Uterus (tissue), 4 donors: ENCODE data around the gene GABRR1. TPM values are rescaled to one million over a fixed set of nuclear protein-coding genes. Genes with fewer than 3 reads are reported as not detected.

Source experiments
- DNase-seq, 2 donors: peaks; one replicate each; pipeline ENCODE4 v3.0.0-alpha.2; 2019 to 2020
- H3K27ac ChIP-seq, 2 donors: fragments of 200-600 bp; sonication (generic); 1 replicate in 1 of 2; 2 replicates in 1 of 2; pipeline ENCODE4 v1.5.1; 2016 to 2018
- H3K27me3 ChIP-seq, 2 donors: fragments of 200-600 bp; sonication (generic); one replicate each; pipeline ENCODE4 v1.5.1; 2018 to 2019; ENCODE audit warnings: control low read depth in 1 of 2
- H3K36me3 ChIP-seq, 2 donors: fragments of 200-600 bp; sonication (generic); one replicate each; pipeline ENCODE4 v1.5.1; 2019; ENCODE audit warnings: control low read depth in 1 of 2
- H3K4me1 ChIP-seq, 2 donors: fragments of 200-600 bp; sonication (generic); one replicate each; pipeline ENCODE4 v1.5.1; 2018 to 2019; ENCODE audit warnings: control low read depth in 1 of 2
- H3K4me3 ChIP-seq, 2 donors: fragments of 200-600 bp; sonication (generic); 1 replicate in 1 of 2; 2 replicates in 1 of 2; pipeline ENCODE4 v1.5.1; 2018 to 2019; ENCODE audit warnings: mild to moderate bottlenecking in 1 of 2
- H3K9me3 ChIP-seq, 2 donors: fragments of 200-600 bp; sonication (generic); one replicate each; pipeline ENCODE4 v1.5.1; 2019; ENCODE audit warnings: control low read depth in 1 of 2
- CTCF ChIP-seq, 4 experiments: fragments of 200-600 bp in 2 of 4; fragments of 450-650 bp in 2 of 4; sonication (generic) in 2 of 4; IDR thresholded peaks; one replicate each; pipeline ENCODE4 v1.5.1; 2016 to 2019; ENCODE audit warnings: antibody characterized with exemption in 4 of 4, mild to moderate bottlenecking in 2 of 4, moderate library complexity in 1 of 4
- POLR2A ChIP-seq, 2 donors: fragments of 450-650 bp; IDR thresholded peaks; one replicate each; pipeline ENCODE4 v1.6.1; 2016; ENCODE audit warnings: antibody characterized with exemption in 2 of 2, mild to moderate bottlenecking in 1 of 2, moderate library complexity in 1 of 2
- intact Hi-C: fragments of 100-400 bp; cut with DNase I; formaldehyde crosslinking; loops from one replicate; pipeline ENCODE4 v1.15.1; 2023; ENCODE audit warnings: low total_unique reads
- total RNA-seq, 4 donors: library from RNA; depleted of rRNA in 3 of 4; stranded (reverse); fragments of >200 nt in 3 of 4; gene quantifications; one replicate each; pipeline versions ENCODE4 v1.1.0 to v1.2.4, GENCODE V29; 2014 to 2023
- donor health status: DM: yes; HTN: yes; CAD: no.

Gene GABRR1
- total RNA-seq, 4 donors from 2014 or later, result 0.69 TPM; not detected in 3

- H3K27ac ChIP-seq, result no peak overlapping the region
- no peaks in the 10 kb centered on the region for H3K36me3 ChIP-seq
- no peak for TF ChIP-seq POLR2A (IDR thresholded peaks at IDR 0.05)
- TF ChIP-seq CTCF (IDR thresholded peaks at IDR 0.05), result no peak
- intact Hi-C loops, result no loop called here
- no peak overlapping the region for H3K4me3 ChIP-seq
- no peaks in the 10 kb centered on the region for H3K9me3 ChIP-seq
- H3K4me1 ChIP-seq, result no peaks in the 10 kb centered on the region
- no peaks in the 10 kb centered on the region for H3K27me3 ChIP-seq
- DNase-seq, result no peak
Measured at GRCh38 chr6:89183294-89183693, 33.9 kb downstream of the GABRR1 start.

GRCh38 chr6:89180971-89181370 is 36.2 kb downstream of the GABRR1 start:
- Histone ChIP-seq H3K36me3 (no peaks in the 10 kb centered on the region), H3K4me1 (no peaks in the 10 kb centered on the region), H3K4me3 (no peak overlapping the region), H3K27ac (no peak overlapping the region), H3K9me3 (no peaks in the 10 kb centered on the region), H3K27me3 (no peaks in the 10 kb centered on the region)
- TF ChIP-seq POLR2A (IDR thresholded peaks at IDR 0.05) (no peak), CTCF (IDR thresholded peaks at IDR 0.05) (no peak)
- intact Hi-C loops, result no loop called here
- no peak for DNase-seq

GRCh38 chr6:89180112-89180511 is 37.0 kb downstream of the GABRR1 start:
- Histone ChIP-seq H3K36me3 (no peaks in the 10 kb centered on the region), H3K27me3 (no peaks in the 10 kb centered on the region), H3K4me3 (no peak overlapping the region), H3K27ac (no peak overlapping the region), H3K4me1 (no peaks in the 10 kb centered on the region), H3K9me3 (no peaks in the 10 kb centered on the region)
- TF ChIP-seq CTCF (IDR thresholded peaks at IDR 0.05) (no peak), POLR2A (IDR thresholded peaks at IDR 0.05) (no peak)
- DNase-seq, result no peak
- intact Hi-C loops, result no loop called here

- DNase-seq, result no peak
- no peaks in the 10 kb centered on the region for H3K9me3 ChIP-seq
- no peaks in the 10 kb centered on the region for H3K36me3 ChIP-seq
- intact Hi-C loops, result no loop called here
- H3K27me3 ChIP-seq, result no peaks in the 10 kb centered on the region
- H3K27ac ChIP-seq, result no peak overlapping the region
- no peaks in the 10 kb centered on the region for H3K4me1 ChIP-seq
- no peak for TF ChIP-seq CTCF (IDR thresholded peaks at IDR 0.05)
- no peak for TF ChIP-seq POLR2A (IDR thresholded peaks at IDR 0.05)
- no peak overlapping the region for H3K4me3 ChIP-seq
Measured at GRCh38 chr6:89173634-89174033, 43.5 kb downstream of the GABRR1 start.

- Histone ChIP-seq H3K36me3 (no peaks in the 10 kb centered on the region), H3K27ac (no peak overlapping the region), H3K27me3 (no peaks in the 10 kb centered on the region), H3K4me1 (no peaks in the 10 kb centered on the region), H3K9me3 (no peaks in the 10 kb centered on the region), H3K4me3 (no peak overlapping the region)
- no peak for DNase-seq
- TF ChIP-seq POLR2A (IDR thresholded peaks at IDR 0.05), result no peak
- intact Hi-C loops, result no loop called here
Measured at GRCh38 chr6:89172131-89172530, 45.0 kb downstream of the GABRR1 start.

- Histone ChIP-seq H3K27ac (peak overlapping the region; percentile 71 to 74), H3K36me3 (no peaks in the 10 kb centered on the region), H3K9me3 (no peaks in the 10 kb centered on the region), H3K4me1 (no peaks in the 10 kb centered on the region), H3K4me3 (no peak overlapping the region), H3K27me3 (no peaks in the 10 kb centered on the region)
- intact Hi-C loops, result no loop called here
- TF ChIP-seq CTCF (IDR thresholded peaks at IDR 0.05) (no peak), POLR2A (IDR thresholded peaks at IDR 0.05) (no peak)
- DNase-seq, result peak; percentile 28 to 29
Measured at GRCh38 chr6:89162047-89162371, 55.1 kb downstream of the GABRR1 start.
